ENCODE data around the gene BMPR1A.

BMPR1A gene

DNA sequence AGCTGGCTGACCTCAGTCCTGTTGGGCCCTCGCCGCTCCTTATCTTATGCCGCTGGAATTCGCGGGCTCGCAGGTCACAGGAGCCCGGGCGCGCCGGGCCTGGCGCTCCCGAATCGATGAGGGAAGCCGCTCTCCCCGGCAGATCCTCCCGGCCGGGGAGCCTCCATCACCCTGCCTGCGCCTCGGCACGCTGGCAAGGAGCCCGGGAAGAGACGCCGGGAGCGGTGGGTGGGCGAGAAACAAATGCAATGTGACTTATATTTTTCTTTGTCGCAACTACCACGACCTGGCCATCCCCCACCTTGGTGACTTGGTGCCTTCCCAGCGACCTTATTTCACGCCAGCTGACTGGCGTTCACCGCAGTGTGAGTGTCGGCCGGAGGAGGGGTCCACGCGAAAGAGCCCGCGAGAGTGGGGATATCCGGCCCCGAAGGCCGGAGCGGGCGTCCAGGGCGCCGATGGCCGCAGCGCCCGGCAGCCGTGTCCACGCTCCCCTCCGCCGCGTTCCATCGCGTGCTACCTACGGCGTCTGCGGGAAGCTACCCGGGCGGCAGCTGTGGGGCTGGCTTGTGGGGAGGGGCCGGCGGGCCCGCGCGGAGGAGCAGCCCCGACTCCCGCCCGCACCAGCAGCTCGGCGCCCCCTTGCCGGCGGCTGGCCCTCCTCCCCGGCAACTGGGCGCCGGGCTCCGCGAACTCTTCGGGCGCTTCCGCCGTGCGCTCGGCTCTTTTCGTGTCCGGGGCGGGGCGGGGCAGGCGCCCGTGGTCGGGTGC is 494 bp upstream of the BMPR1A start:
- peak overlapping the region; percentile 96 for H3K27ac ChIP-seq
- TF ChIP-seq, protein P1, sequence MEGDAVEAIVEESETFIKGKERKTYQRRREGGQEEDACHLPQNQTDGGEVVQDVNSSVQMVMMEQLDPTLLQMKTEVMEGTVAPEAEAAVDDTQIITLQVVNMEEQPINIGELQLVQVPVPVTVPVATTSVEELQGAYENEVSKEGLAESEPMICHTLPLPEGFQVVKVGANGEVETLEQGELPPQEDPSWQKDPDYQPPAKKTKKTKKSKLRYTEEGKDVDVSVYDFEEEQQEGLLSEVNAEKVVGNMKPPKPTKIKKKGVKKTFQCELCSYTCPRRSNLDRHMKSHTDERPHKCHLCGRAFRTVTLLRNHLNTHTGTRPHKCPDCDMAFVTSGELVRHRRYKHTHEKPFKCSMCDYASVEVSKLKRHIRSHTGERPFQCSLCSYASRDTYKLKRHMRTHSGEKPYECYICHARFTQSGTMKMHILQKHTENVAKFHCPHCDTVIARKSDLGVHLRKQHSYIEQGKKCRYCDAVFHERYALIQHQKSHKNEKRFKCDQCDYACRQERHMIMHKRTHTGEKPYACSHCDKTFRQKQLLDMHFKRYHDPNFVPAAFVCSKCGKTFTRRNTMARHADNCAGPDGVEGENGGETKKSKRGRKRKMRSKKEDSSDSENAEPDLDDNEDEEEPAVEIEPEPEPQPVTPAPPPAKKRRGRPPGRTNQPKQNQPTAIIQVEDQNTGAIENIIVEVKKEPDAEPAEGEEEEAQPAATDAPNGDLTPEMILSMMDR (conservative IDR thresholded peaks at IDR 0.05) = no peak

DNA sequence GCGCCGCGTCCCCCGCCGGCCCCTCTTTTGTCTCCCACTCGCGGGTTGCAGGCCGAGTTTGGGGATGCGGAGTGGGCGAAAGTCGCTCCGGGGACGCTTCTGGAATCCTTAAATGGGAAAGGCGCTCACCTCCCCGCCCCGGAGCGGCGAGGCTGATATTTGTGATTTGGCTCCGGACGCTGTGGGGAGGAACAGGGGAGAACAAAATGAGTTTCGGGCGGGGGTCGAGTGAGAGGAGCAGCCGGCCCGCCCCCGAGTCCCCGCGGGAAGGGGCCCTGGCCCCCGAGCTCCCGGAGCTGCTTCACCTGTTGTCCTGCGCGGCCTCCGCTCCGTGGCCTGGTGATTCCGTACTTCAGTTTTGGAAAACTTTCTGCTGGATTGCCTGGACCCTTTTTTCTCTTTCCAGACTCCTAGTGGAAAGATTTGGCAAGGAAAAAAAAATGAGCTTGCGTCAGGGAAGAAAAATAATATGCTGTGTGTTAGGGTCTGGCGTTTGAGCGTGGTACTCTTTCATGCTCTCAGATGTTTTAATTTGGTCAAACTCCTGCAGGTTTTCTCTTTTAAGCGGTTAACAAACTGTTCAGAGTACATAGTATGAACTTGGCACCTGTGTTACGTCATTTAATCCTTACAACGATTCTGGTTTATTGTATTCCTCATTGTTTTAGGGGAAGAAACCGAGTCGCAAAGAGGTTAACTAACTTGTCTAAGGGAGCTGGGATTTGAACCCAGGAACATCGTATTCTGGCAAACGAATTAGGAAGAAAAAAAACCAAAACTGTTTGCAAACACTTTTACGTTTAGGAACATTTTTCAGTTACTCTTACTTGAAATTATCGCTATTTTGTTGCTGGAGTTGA is 924 bp downstream of the BMPR1A start:
- TF ChIP-seq, protein P1 (conservative IDR thresholded peaks at IDR 0.05) = peak; percentile 30
- peak overlapping the region; percentile 96 for H3K27ac ChIP-seq

DNA sequence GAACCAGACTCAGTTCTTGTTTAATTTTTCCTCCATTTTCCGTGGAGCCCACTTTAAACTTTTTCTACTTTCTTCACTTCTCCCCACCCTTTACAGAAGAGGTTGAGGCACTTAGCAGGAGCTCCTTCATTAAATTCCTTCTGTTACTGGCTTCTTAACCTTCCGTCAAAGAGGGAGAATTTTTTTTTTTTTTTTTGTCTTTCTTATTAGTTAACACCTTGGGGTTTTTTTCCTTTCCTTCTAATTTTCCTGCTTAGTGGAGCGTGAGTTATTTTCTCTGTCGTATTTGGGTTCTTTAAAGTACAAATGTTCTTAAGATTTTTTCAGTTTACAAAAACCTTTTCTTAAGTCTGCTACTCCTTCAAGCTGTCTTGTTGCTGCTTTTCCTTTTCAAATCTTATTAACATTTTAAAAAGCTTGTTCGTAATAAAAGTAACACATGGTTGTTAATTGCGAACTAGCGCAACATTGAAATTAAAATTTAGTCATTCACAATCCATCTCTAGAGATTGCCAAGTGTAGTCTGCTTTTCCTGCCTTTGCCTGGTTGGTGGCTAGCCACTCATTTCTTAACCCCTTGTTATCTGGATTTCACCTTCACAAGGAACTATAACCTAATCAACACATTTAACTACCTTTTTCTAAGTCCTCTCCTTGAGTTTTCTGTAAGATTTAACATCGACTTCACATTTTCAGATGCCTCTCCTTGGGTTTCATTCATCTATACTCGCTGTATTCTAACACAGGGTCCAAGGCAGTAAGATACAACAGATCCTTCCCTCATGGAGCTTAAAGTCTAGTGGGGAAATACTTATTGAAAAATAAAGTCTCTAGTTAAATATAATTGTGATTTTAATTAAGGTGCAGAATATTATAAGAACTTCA is 2.0 kb downstream of the BMPR1A start:
- H3K27ac ChIP-seq = peak overlapping the region; percentile 96
- TF ChIP-seq, protein P1 (conservative IDR thresholded peaks at IDR 0.05) = no peak

DNA sequence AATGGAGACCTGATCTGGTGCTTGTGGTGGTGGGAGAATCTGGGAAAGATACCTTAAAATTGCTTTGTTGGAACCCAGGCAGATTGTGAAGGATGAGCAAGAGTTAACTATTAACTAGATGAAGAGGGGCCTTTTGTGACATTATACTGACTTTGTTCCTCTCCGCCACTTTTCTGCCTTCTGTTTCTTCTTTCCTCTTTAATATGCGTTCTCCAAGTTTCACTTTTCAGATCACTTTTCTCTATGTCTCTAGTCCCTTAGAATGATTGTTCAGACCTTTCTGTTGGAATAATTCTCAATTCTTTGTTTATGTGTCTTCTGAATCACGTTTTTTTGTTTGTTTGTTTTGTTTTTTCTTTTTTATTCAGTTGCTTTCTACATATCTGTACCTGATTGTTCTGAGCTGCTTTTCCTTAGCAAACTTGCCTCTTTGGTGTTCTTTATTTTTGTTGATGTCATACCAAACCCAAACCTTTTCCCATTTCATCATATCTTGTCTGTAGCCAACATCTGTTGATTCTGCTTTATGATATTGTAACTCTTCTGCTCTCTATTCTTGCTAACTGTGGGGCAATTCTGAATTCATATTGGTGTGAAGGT is 2.8 kb downstream of the BMPR1A start:
- TF ChIP-seq, protein P1 (conservative IDR thresholded peaks at IDR 0.05) = no peak
- peak overlapping the region; percentile 96; the same call in 1 of the 2 replicates for H3K27ac ChIP-seq

DNA sequence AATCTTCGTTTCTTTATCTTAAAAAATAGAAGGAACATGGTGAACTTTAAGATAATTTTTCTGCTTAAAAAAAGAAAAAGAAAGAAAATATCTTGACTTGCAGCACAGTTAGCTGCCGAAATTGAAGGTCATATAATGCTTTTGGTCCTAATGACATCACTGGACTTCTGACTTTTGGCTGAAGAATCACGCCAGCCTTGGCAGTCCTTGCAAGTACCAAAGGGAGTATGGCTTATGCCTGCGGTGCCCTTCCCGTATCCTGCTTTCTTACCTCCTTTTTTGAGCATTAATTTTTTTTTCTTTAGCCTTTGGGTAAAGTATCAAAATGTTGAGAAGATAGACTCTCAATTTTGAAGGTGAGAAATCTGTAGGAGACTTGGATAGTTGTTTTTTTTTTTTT is 7.0 kb downstream of the BMPR1A start:
- H3K27ac ChIP-seq = no peak overlapping the region
- TF ChIP-seq, protein P1 (conservative IDR thresholded peaks at IDR 0.05) = no peak

DNA sequence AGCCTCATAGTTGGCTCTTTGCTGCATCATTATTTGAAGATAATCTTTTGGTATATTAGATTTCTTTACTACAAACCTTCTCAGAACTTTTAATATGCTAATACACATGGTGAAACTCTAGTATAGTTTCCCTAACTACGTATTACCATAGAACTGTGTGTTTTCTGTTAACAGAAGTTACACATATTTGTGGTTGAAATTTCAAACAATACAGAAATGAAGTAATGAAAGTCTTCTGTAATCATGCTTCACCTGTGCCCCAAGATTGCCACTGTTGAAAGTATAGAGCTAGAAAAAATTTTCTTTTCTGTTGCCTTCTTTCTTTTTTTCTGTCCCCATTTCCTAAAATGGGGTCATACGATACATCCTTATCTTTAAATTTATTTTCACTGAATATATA is 9.1 kb downstream of the BMPR1A start:
- no peak overlapping the region for H3K27ac ChIP-seq
- TF ChIP-seq, protein P1 (conservative IDR thresholded peaks at IDR 0.05) = no peak

Data from VCaP (cell line).